ENCODE results near the gene ERVV-1.

GRCh38 chr19:53034054-53034453 is 20.3 kb downstream of the ERVV-1 start:
- TF ChIP-seq POLR2A (IDR thresholded peaks at IDR 0.05) (no peak), EP300 (IDR thresholded peaks at IDR 0.05) (no peak)
